ENCODE measurements around the gene LRRC58. TPM values are rescaled to one million over a fixed set of nuclear protein-coding genes. Genes with fewer than 3 reads are reported as not detected.

LRRC58 gene
- total and polyA plus RNA-seq, 8 donors = 21.3 to 27.7 (median 25.5) TPM

DNA sequence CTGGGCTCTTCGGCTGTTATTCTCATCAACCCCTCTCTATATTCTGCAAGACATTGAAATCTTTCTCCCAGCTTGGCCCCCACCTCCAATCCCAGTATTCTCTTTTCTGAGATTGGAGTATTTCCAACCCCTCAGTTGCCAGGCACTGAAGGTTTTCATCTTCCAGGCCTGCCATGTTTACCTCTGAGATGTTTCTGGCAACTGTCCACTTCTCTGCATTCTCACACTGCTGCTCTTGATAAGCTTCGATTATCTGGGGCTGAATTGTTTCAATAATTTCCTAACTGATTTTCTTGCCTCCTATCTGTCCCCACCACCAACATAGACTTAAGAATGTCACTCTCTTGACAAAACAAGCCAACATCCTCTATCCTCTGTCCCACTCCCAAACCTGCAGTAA, 62.7 kb downstream of the LRRC58 start:
- intact Hi-C loops (cut with DNase I) = no loop called here
- no peak for DNase-seq
- H3K4me1 ChIP-seq = peaks cover 0 to 7% of the 10 kb centered on the region in 2 donors
- TF ChIP-seq, protein P1, sequence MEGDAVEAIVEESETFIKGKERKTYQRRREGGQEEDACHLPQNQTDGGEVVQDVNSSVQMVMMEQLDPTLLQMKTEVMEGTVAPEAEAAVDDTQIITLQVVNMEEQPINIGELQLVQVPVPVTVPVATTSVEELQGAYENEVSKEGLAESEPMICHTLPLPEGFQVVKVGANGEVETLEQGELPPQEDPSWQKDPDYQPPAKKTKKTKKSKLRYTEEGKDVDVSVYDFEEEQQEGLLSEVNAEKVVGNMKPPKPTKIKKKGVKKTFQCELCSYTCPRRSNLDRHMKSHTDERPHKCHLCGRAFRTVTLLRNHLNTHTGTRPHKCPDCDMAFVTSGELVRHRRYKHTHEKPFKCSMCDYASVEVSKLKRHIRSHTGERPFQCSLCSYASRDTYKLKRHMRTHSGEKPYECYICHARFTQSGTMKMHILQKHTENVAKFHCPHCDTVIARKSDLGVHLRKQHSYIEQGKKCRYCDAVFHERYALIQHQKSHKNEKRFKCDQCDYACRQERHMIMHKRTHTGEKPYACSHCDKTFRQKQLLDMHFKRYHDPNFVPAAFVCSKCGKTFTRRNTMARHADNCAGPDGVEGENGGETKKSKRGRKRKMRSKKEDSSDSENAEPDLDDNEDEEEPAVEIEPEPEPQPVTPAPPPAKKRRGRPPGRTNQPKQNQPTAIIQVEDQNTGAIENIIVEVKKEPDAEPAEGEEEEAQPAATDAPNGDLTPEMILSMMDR (IDR thresholded peaks at IDR 0.05) = no peak
- H3K4me3 ChIP-seq = no peak overlapping the region
- H3K27ac ChIP-seq = no peak overlapping the region
- H3K9me3 ChIP-seq = no peaks in the 10 kb centered on the region
- peaks cover 6 to 55% of the 10 kb centered on the region in 2 donors for H3K27me3 ChIP-seq
- no peaks in the 10 kb centered on the region for H3K36me3 ChIP-seq
- ATAC-seq = no peak

DNA sequence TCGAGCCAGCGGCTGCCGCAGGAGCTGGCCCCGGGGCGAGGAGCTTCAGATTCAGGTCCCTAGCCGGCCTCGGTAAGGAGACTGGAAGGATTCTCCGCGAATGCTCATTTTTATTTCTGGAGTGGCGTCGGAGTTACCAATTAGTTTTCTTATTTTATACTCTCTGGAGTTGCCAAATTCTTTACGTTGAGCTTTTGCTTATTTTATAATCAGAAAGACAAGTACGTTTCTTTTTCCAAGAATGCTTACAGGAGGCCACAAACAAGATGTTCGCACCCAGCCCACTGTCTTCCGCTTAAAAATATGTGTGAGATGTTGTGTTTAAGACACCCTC, 63.7 kb downstream of the LRRC58 start:
- no peak overlapping the region for H3K27ac ChIP-seq
- no peaks in the 10 kb centered on the region for H3K9me3 ChIP-seq
- no peak for DNase-seq
- TF ChIP-seq, protein P1 (IDR thresholded peaks at IDR 0.05) = no peak
- no peak for ATAC-seq
- H3K4me3 ChIP-seq = peak overlapping the region; percentile 31 to 35
- intact Hi-C loops (cut with DNase I) = no loop called here
- peaks cover 0 to 7% of the 10 kb centered on the region in 2 donors for H3K4me1 ChIP-seq
- H3K27me3 ChIP-seq = peaks cover 6 to 55% of the 10 kb centered on the region in 2 donors
- H3K36me3 ChIP-seq = no peaks in the 10 kb centered on the region

DNA sequence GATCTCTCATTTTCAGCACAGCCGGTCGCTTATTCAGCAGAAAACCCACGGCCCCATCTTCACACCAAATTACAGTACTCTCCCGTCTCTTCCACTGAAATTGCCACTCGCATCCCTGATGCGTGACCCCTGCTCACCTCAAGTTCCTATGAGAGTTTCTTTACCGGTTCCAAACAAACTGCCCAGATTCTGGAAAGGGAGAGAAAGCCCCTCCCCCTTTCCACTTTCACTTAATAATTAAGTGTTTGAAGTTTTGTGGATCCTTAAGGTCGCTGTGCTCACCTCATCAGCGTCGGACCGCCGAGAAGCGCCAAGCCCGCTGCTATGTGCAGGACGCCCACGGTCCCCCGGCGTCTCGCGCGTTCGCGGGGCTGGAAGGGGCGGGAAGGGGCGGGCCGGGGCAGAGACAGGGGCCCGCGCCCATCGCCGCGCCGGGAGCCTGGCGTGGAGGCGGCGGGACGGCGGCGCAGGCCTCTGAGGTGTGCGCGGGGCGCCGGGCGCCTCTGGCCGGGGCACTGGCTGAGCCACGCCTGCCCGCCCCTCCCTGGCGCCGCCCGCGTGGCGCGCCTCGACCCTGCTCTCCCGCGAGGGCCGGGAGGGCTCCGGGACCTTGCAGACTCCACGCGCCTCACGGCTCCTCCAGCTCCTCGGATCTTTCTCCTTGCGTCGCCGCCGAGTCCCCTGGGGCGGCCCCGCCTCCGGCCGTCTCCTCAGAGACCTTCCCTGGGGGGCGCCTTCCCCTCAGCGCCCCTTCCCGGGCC, 64.2 kb downstream of the LRRC58 start, which contains the start of gene GPR156:
Gene GPR156, minus strand, starts transcription at position 476 of the 761 bp plus-strand sequence. CDS start 41,124 bp downstream, outside the sequence.
- peak in 2 of 4 donors; percentile 41 to 43 for DNase-seq
- H3K27ac ChIP-seq = no peak within 1 kb of the TSS
- peaks cover 0 to 7% of the 10 kb centered on the region in 2 donors for H3K4me1 ChIP-seq
- ATAC-seq = peak; percentile 73
- H3K9me3 ChIP-seq = no peaks in the 10 kb centered on the region
- no peaks in the 10 kb centered on the region for H3K36me3 ChIP-seq
- TF ChIP-seq, protein P1 (IDR thresholded peaks at IDR 0.05) = no peak
- intact Hi-C loops (cut with DNase I) = no loop called here
- peak within 1 kb of the TSS; percentile 31 to 35 for H3K4me3 ChIP-seq
- H3K27me3 ChIP-seq = peaks cover 6 to 55% of the 10 kb centered on the region in 2 donors

DNA sequence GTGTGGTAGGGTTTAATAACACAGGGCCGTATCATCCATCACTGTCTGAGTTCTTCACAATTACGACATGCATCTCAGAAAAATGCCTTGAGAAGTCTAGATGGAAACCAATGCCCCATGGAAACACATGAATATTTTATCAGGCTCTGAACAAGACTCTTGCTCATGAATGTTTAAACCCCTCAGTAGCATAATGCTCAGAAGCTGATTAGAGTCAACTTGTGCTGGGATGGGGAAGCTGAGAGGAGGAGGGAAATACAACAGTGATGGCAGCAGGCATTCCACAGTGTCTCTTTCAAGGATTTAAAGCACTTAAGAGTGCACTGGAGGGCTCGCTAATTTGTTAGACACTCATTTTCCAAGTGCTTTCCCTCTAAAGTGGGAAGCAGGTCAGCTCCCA, 67.9 kb downstream of the LRRC58 start:
- peaks cover 0 to 7% of the 10 kb centered on the region in 2 donors for H3K4me1 ChIP-seq
- no peaks in the 10 kb centered on the region for H3K36me3 ChIP-seq
- intact Hi-C loops (cut with DNase I) = no loop called here
- TF ChIP-seq, protein P1 (IDR thresholded peaks at IDR 0.05) = no peak
- no peaks in the 10 kb centered on the region for H3K9me3 ChIP-seq
- peaks cover 6 to 40% of the 10 kb centered on the region in 2 donors for H3K27me3 ChIP-seq
- ATAC-seq (no peak), DNase-seq (no peak)
- H3K27ac ChIP-seq = no peak overlapping the region
- no peak overlapping the region for H3K4me3 ChIP-seq

DNA sequence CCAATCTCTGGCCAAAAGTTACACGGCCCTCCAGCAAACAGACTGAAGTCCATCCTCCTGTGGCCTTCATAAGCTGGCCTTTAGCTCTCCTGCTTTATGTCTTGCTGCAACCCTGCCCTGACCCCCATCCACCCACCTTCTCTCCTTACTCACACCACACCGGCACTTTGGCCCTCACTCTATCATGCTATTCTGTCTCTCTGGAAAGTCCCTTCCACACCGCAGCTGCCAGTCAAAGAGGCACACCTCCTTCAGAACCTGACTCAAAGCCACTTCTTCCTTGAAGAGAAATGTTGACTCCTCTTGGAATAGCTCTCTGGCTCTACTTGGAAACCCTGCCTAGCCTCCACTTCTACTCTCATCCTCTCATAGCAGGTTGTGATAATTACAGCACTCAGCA, 68.6 kb downstream of the LRRC58 start:
- intact Hi-C loops (cut with DNase I) = no loop called here
- DNase-seq (peak in 1 of 4 donors; percentile 44), ATAC-seq (peak; percentile 74)
- no peak overlapping the region for H3K4me3 ChIP-seq
- peaks cover 0 to 7% of the 10 kb centered on the region in 2 donors for H3K4me1 ChIP-seq
- no peaks in the 10 kb centered on the region for H3K9me3 ChIP-seq
- TF ChIP-seq, protein P1 (IDR thresholded peaks at IDR 0.05) = no peak
- no peaks in the 10 kb centered on the region for H3K36me3 ChIP-seq
- no peak overlapping the region for H3K27ac ChIP-seq
- peaks cover 5 to 33% of the 10 kb centered on the region in 2 donors for H3K27me3 ChIP-seq
